SU-DHL-6 (cell line): ENCODE results near the gene CWH43.
"Not testable (repeated sequence)": the region's sequence is repeated elsewhere in the genome, so short reads cannot be mapped to it uniquely, and the experiment has no call there.

Source experiments
- H2AFZ ChIP-seq: fragments of 200-600 bp; sonication (generic); 2 replicates; pipeline ENCODE4 v1.6.1; 2014; ENCODE audit warnings: low read depth, mild to moderate bottlenecking, moderate library complexity, mixed read lengths, antibody characterized with exemption, low read length; ENCODE audit not compliant: severe bottlenecking
- H3F3A ChIP-seq: fragments of 200-600 bp; shearing (Covaris generic); 2 replicates; pipeline ENCODE4 v1.6.0; 2016; ENCODE audit warnings: antibody characterized with exemption, mild to moderate bottlenecking; ENCODE audit not compliant: insufficient read depth
- H3K27ac ChIP-seq: fragments of 200-600 bp; sonication (generic); 2 replicates; pipeline ENCODE4 v1.5.1; 2016; ENCODE audit warnings: low read depth, mild to moderate bottlenecking, low read length, moderate library complexity, mixed read lengths
- H3K27me3 ChIP-seq: fragments of 200-600 bp; sonication (generic), shearing (Covaris generic); 2 replicates; pipeline ENCODE4 v1.6.0; 2014; ENCODE audit warnings: mild to moderate bottlenecking, low read length
- H3K36me3 ChIP-seq: fragments of 200-600 bp; sonication (generic); 2 replicates; pipeline ENCODE4 v1.6.1; 2014; ENCODE audit warnings: mild to moderate bottlenecking, low read length, mixed read lengths
- H3K4me2 ChIP-seq: fragments of 300-600, 200-600 bp; shearing (Covaris generic), sonication (generic); 2 replicates; pipeline ENCODE4 v1.6.0; 2014; ENCODE audit warnings: low read length, low read depth, mild to moderate bottlenecking; ENCODE audit not compliant: poor library complexity, severe bottlenecking
- H3K4me3 ChIP-seq: fragments of 200-600 bp; sonication (generic); 2 replicates; pipeline ENCODE4 v1.5.1; 2014; ENCODE audit warnings: antibody characterized with exemption, low read length, mild to moderate bottlenecking, mixed read lengths; ENCODE audit not compliant: insufficient read depth, poor library complexity, severe bottlenecking
- H3K79me2 ChIP-seq: fragments of 200-600 bp; sonication (generic); 2 replicates; pipeline ENCODE4 v1.6.1; 2014; ENCODE audit warnings: mild to moderate bottlenecking, low read length, moderate library complexity; ENCODE audit not compliant: insufficient read depth
- H3K9ac ChIP-seq: fragments of 200-600 bp; sonication (generic); 2 replicates; pipeline ENCODE4 v1.7.0; 2014; ENCODE audit warnings: mild to moderate bottlenecking, low read length
- H3K9me2 ChIP-seq: fragments of 200-600 bp; sonication (generic); replicated peaks from 2 replicates; pipeline ENCODE4 v1.6.1; 2014; ENCODE audit warnings: low read length; ENCODE audit not compliant: insufficient read depth
- H3K9me3 ChIP-seq: fragments of 200-600 bp; sonication (generic); 2 replicates; pipeline ENCODE4 v1.6.1; 2014; ENCODE audit warnings: low read length, mixed read lengths; ENCODE audit not compliant: insufficient read depth
- H4K20me1 ChIP-seq: fragments of 200-600 bp; sonication (generic); 2 replicates; pipeline ENCODE4 v1.6.1; 2014; ENCODE audit warnings: low read depth, mild to moderate bottlenecking, antibody characterized with exemption, low read length, moderate library complexity, mixed read lengths

CWH43 gene

DNA sequence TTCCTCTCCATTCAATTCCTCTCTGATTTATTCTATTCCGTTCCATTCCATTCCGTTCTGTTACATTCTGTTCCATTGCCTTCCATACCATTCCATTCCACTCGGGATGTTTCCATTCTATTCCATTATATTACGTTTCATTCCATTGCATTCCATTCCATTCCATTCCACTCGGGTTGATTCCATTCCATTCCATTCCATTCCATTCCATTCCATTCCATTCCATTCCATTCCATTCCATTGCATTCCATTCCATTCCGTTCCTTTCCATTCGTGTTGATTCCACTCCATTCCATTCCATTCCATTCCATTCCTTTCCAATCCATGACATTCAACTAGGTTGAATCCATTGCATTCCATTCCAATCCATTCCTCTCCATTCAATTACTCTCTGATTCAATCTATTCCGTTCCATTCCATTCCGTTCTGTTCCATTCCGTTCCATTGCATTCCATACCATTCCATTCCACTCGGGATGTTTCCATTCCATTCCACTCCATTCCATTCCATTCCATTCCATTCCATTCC, 106.6 kb downstream of the CWH43 start:
- H4K20me1 ChIP-seq, H3K4me3 ChIP-seq, H3K9me2 ChIP-seq, H3F3A ChIP-seq, H3K79me2 ChIP-seq, H3K4me2 ChIP-seq, H3K36me3 ChIP-seq, H3K9ac ChIP-seq, H3K27ac ChIP-seq, H3K27me3 ChIP-seq, H2AFZ ChIP-seq: not testable (repeated sequence)
- H3K9me3 ChIP-seq, result peaks cover 38% of the 10 kb centered on the region

DNA sequence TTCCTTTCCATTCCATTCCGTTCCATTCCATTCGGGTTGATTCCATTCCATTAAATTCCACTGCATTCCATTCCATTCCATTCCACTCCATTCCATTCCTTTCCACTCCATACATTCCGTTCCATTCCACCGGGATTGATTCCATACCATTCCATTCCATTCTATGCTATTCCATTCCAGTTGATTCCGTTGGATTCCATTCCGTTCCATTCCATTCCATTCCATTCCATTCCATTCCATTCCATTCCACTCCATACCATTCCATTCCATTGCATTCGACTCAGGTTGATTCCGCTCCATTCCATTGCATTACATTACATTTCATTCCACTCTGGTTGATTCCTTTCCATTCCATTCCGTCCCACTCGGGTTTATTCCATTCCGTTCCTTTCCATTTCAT, 110.1 kb downstream of the CWH43 start:
- not testable (repeated sequence) for H3K4me2 ChIP-seq, H3K4me3 ChIP-seq, H3K36me3 ChIP-seq, H3K79me2 ChIP-seq, H3K27ac ChIP-seq, H3K9ac ChIP-seq, H3K9me2 ChIP-seq, H3K27me3 ChIP-seq, H2AFZ ChIP-seq, H4K20me1 ChIP-seq
- peaks cover 15% of the 10 kb centered on the region; the same call in 1 of the 2 replicates for H3F3A ChIP-seq
- peaks cover 55% of the 10 kb centered on the region for H3K9me3 ChIP-seq

DNA sequence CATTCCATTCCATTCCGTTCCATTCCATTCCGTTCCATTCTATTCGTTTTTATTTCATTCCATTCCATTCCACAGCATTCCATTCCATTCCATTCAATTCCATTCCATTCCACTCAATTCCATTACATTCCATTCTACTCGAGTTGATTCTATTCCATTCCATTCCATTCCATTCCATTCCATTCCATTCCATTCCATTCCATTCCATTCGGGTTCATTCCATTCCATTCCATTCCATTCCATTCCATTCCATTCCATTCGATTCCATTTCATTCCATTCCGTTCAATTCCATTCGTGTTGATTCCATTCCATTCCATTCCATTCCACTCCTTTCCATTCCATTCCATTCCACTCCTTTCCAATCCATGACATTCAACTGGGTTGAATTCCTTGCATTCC, 110.6 kb downstream of the CWH43 start:
- Histone ChIP-seq H3K9me3 (peaks cover 51% of the 10 kb centered on the region), H3F3A (peaks cover 15% of the 10 kb centered on the region; the same call in 1 of the 2 replicates)
- H3K79me2 ChIP-seq, H4K20me1 ChIP-seq, H3K27me3 ChIP-seq, H3K4me2 ChIP-seq, H2AFZ ChIP-seq, H3K9me2 ChIP-seq, H3K36me3 ChIP-seq, H3K4me3 ChIP-seq, H3K9ac ChIP-seq, H3K27ac ChIP-seq: not testable (repeated sequence)

DNA sequence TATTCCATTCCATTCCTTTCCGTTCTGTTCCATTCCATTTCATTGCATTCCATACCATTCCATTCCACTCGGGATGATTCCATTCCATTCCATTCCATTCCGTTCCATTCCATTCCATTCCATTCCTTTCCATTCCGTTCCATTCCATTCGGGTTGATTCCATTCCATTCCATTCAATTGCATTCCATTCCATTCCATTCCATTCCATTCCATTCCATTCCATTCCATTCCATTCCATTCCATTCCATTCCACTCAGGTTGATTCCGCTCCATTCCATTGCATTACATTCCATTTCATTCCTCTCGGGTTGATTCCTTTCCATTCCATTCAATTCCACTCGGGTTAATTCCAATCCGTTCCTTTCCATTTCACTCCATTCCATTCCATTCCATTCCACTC, 111.0 kb downstream of the CWH43 start:
- H4K20me1 ChIP-seq, H3K4me2 ChIP-seq, H3K4me3 ChIP-seq, H3K9ac ChIP-seq, H3K27me3 ChIP-seq, H2AFZ ChIP-seq, H3K79me2 ChIP-seq, H3K9me2 ChIP-seq, H3K36me3 ChIP-seq, H3K27ac ChIP-seq: not testable (repeated sequence)
- Histone ChIP-seq H3F3A (peaks cover 15% of the 10 kb centered on the region; the same call in 1 of the 2 replicates), H3K9me3 (peaks cover 46% of the 10 kb centered on the region)

DNA sequence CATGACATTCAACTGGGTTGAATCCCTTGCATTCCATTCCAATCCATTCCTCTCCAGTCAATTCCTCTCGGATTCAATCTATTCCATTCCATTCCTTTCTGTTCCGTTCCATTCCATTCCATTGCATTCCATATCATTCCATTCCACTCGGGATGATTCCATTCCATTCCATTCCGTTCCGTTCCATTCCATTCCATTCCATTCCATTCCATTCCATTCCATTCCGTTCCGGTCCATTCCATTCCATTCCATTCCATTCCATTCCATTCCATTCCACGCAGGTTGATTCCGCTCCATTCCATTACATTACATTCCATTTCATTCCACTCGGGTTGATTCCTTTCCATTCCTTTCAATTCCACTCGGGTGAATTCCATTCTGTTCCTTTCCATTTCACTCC, 111.4 kb downstream of the CWH43 start:
- H4K20me1 ChIP-seq, H3K9ac ChIP-seq, H3K4me2 ChIP-seq, H3K4me3 ChIP-seq, H3K9me2 ChIP-seq, H3K79me2 ChIP-seq, H3K36me3 ChIP-seq, H2AFZ ChIP-seq, H3K27ac ChIP-seq, H3K27me3 ChIP-seq: not testable (repeated sequence)
- Histone ChIP-seq H3F3A (peaks cover 15% of the 10 kb centered on the region; the same call in 1 of the 2 replicates), H3K9me3 (peaks cover 45% of the 10 kb centered on the region)

DNA sequence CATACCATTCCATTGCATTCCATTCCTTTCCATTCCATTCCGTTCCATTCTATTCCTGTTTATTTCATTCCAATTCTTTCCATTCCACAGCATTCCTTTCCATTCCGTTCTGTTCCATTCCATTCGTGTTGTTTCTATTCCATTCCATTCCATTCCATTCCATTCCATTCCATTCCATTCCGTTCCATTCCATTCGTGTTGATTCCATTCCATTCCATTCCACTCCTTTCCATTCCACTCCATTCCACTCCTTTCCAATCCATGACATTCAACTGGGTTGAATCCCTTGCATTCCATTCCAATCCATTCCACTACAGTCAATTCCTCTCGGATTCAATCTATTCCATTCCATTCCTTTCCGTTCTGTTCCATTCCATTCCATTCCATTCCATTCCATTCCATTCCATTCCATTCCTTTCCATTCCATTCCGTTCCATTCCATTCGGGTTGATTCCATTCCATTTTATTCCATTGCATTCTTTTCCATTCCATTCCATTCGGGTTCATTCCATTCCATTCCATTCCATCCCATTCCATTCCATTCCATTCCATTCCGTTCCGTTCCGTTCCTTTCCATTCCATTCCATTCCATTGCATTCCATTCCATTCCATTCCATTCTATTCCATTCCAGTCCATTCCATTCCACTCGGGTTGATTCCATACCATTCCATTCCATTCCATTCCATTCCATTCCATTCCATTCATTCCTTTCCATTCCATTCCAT, 112.1 kb downstream of the CWH43 start:
- not testable (repeated sequence) for H3K79me2 ChIP-seq, H2AFZ ChIP-seq, H3K27ac ChIP-seq, H3K27me3 ChIP-seq, H3K9ac ChIP-seq, H4K20me1 ChIP-seq, H3K4me2 ChIP-seq, H3K9me2 ChIP-seq, H3K36me3 ChIP-seq, H3K4me3 ChIP-seq
- peaks cover 44% of the 10 kb centered on the region for H3K9me3 ChIP-seq
- peaks cover 15% of the 10 kb centered on the region; the same call in 1 of the 2 replicates for H3F3A ChIP-seq

DNA sequence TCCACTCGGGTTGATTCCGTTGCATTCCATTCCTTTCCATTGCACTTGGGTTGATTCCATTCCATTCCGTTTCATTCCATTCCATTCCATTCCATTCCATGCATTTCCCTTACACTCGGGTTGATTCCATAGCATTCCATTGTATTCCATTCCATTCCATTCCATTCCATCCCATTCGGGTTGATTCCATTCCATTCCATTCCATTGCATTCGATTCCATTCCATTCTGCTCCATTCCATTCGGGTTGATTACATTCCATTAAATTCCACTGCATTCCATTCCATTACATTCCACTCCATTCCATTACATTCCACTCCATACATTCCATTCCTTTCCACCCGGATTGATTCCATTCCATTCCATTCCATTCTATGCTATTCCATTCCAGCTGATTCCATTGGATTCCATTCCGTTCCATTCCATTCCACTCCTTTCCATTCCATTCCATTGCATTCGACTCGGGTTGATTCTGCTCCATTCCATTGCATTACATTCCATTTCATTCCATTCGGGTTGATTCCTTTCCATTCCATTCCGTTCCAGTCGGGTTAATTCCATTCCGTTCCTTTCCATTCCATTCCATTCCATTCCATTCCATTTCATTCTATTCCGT, 113.9 kb downstream of the CWH43 start:
- not testable (repeated sequence) for H4K20me1 ChIP-seq, H3K9me2 ChIP-seq, H3K36me3 ChIP-seq, H3K27ac ChIP-seq, H3K27me3 ChIP-seq, H3K4me2 ChIP-seq, H3K4me3 ChIP-seq, H3K79me2 ChIP-seq, H3K9ac ChIP-seq, H2AFZ ChIP-seq
- Histone ChIP-seq H3F3A (peaks cover 15% of the 10 kb centered on the region; the same call in 1 of the 2 replicates), H3K9me3 (peaks cover 54% of the 10 kb centered on the region)

DNA sequence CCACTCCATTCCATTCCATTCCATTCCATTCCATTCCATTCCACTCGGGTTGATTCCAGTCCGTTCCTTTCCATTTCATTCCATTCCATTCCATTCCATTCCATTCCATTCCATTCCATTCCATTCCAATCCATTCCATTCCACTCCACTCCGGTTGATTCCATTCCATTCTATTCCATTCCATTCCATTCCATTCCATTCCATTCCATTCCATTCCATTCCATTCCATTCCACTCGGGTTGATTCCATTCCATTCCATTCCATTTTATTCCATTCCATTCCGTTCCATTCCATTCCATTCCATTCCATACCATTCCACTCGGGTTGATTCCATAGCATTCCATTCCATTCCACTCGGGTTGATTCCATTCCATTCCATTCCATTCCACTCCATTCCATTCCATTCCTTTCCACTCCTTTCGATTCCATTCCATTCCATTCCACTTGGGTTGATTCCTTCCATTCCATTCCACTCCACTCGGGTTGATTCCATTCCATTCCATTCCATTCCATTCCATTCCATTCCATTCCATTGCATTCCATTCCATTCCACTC, 116.3 kb downstream of the CWH43 start:
- not testable (repeated sequence) for H3K27ac ChIP-seq, H3K4me3 ChIP-seq, H2AFZ ChIP-seq, H4K20me1 ChIP-seq, H3K27me3 ChIP-seq, H3K36me3 ChIP-seq, H3K9me2 ChIP-seq, H3K79me2 ChIP-seq, H3K4me2 ChIP-seq, H3K9ac ChIP-seq
- H3K9me3 ChIP-seq, result peaks cover 49% of the 10 kb centered on the region
- peaks cover 18% of the 10 kb centered on the region for H3F3A ChIP-seq
